ENCODE measurements around the gene MAP3K2. TPM values are rescaled to one million over a fixed set of nuclear protein-coding genes. Genes with fewer than 3 reads are reported as not detected.
A peak's percentile ranks its signal among the peaks of the same experiment; 100 is the strongest.

The MAP3K2 gene
- total and polyA plus RNA-seq, 4 donors, result 5.9 to 46.2 (median 17.0) TPM

- Histone ChIP-seq H3K4me3 (ENCODE audit: low read depth in 1 of 3, low read length in 3 of 3) (no peak overlapping the region), H3K27me3 (ENCODE audit: control insufficient read depth in 4 of 4, insufficient read depth in 4 of 4, low read length in 3 of 4) (no peaks in the 10 kb centered on the region), H3K36me3 (ENCODE audit: control insufficient read depth in 4 of 4, insufficient read depth in 3 of 4, low read depth in 1 of 4, low read length in 3 of 4) (no peaks in the 10 kb centered on the region), H3K4me1 (ENCODE audit: control insufficient read depth in 4 of 4, insufficient read depth in 4 of 4, low read length in 3 of 4) (peaks cover 0 to 13% (median 5%) of the 10 kb centered on the region in 4 donors), H3K9me3 (ENCODE audit: control insufficient read depth in 4 of 4, low read length in 3 of 4) (no peaks in the 10 kb centered on the region), H3K27ac (ENCODE audit: low read depth in 1 of 2, low read length in 2 of 2) (no peak overlapping the region), H3K9ac (ENCODE audit: low read depth in 1 of 2, low read length in 2 of 2) (no peak overlapping the region)
- 75% methylated on average over 3 of the region's 3 CpGs for whole genome bisulfite sequencing
- TF ChIP-seq MAX (IDR thresholded peaks at IDR 0.05) (no peak), NR2F2 (IDR thresholded peaks at IDR 0.05) (no peak), HNF4G (IDR thresholded peaks at IDR 0.05) (no peak), ATF3 (IDR thresholded peaks at IDR 0.05) (no peak), TAF1 (conservative IDR thresholded peaks at IDR 0.05) (no peak), YY1 (IDR thresholded peaks at IDR 0.05) (no peak), EGR1 (IDR thresholded peaks at IDR 0.05; ENCODE audit: low read depth in 2 of 2) (no peak), HNF4A (conservative IDR thresholded peaks at IDR 0.05) (no peak), FOXA2 (IDR thresholded peaks at IDR 0.05) (no peak), SP1 (IDR thresholded peaks at IDR 0.05) (no peak), REST (IDR thresholded peaks at IDR 0.05) (no peak), GABPA (IDR thresholded peaks at IDR 0.05 in 1 of 2, conservative IDR thresholded peaks at IDR 0.05 in 1 of 2) (no peak)
- peak; percentile 14 for DNase-seq (ENCODE audit: low spot score)
These were observed 17.5 kb upstream of the MAP3K2 start for GRCh38 chr2:127405255-127405610.

GRCh38 chr2:127404466-127405254, 16.9 kb upstream of the MAP3K2 start:
- Histone ChIP-seq H3K9ac (ENCODE audit: low read depth in 1 of 2, low read length in 2 of 2) (no peak overlapping the region), H3K9me3 (ENCODE audit: control insufficient read depth in 4 of 4, low read length in 3 of 4) (no peaks in the 10 kb centered on the region), H3K27ac (ENCODE audit: low read depth in 1 of 2, low read length in 2 of 2) (no peak overlapping the region), H3K4me1 (ENCODE audit: control insufficient read depth in 4 of 4, insufficient read depth in 4 of 4, low read length in 3 of 4) (peaks cover 0 to 10% (median 5%) of the 10 kb centered on the region in 4 donors), H3K4me3 (ENCODE audit: low read depth in 1 of 3, low read length in 3 of 3) (no peak overlapping the region), H3K27me3 (ENCODE audit: control insufficient read depth in 4 of 4, insufficient read depth in 4 of 4, low read length in 3 of 4) (no peaks in the 10 kb centered on the region), H3K36me3 (ENCODE audit: control insufficient read depth in 4 of 4, insufficient read depth in 3 of 4, low read depth in 1 of 4, low read length in 3 of 4) (no peaks in the 10 kb centered on the region)
- TF ChIP-seq HNF4A (conservative IDR thresholded peaks at IDR 0.05) (no peak), YY1 (IDR thresholded peaks at IDR 0.05) (no peak), SP1 (IDR thresholded peaks at IDR 0.05) (no peak), GABPA (IDR thresholded peaks at IDR 0.05 in 1 of 2, conservative IDR thresholded peaks at IDR 0.05 in 1 of 2) (no peak), MAX (IDR thresholded peaks at IDR 0.05) (no peak), JUND (IDR thresholded peaks at IDR 0.05) (no peak), ZBTB33 (IDR thresholded peaks at IDR 0.05) (no peak), RAD21 (IDR thresholded peaks at IDR 0.05) (no peak), EGR1 (IDR thresholded peaks at IDR 0.05; ENCODE audit: low read depth in 2 of 2) (no peak), RXRA (IDR thresholded peaks at IDR 0.05) (no peak), CTCF (IDR thresholded peaks at IDR 0.05; ENCODE audit: low read depth, low read length, missing input control) (no peak)
- DNase-seq (ENCODE audit: low spot score), result no peak
- WGBS, result 93% methylated on average over 7 of the region's 7 CpGs

Data from liver (tissue), 9 donors.